Measurements from ENCODE around the gene POLH. TPM values are rescaled to one million over a fixed set of nuclear protein-coding genes. Genes with fewer than 3 reads are reported as not detected.

Gene POLH
- total and polyA plus RNA-seq, 2 of the 4 experiments (the other 2 are of a cell fraction) = 13.3 to 26.0 TPM

GRCh38 chr6:43606019-43606418 is 30.0 kb downstream of the POLH start:
- ChIA-PET CTCF (interaction anchor here (0.6 to 0.7 kb wide), 3 partner anchors 336 to 923 kb away, joined by 4 to 6 read pairs (median 4); no protein-coding TSS in a partner anchor), POLR2A (ENCODE audit: unreplicated experiment) (no interaction called here)
- Histone ChIP-seq H3K36me3 (ENCODE audit: control insufficient read depth, insufficient read depth, low read length) (peaks cover 22% of the 10 kb centered on the region), H3K18ac (ENCODE audit: low read depth, low read length) (no peak overlapping the region), H2BK5ac (ENCODE audit: low read depth, low read length, poor library complexity, severe bottlenecking) (no peak overlapping the region), H3K9me1 (ENCODE audit: insufficient read depth, low read length) (no peaks in the 10 kb centered on the region), H3K23ac (ENCODE audit: low read depth, low read length) (no peak overlapping the region), H4K91ac (ENCODE audit: insufficient read depth, low read depth, low read length) (no peak overlapping the region), H4K20me1 (ENCODE audit: insufficient read depth, low read length) (peaks cover 4% of the 10 kb centered on the region; the same call in 1 of the 2 replicates), H4K8ac (ENCODE audit: low read depth in 2 of 2, low read length in 2 of 2) (no peak overlapping the region), H3K4me3 (ENCODE audit: insufficient read depth, low read depth, low read length) (no peak overlapping the region), H2AK9ac (replicated peaks; ENCODE audit: low read depth, low read length, poor library complexity) (no peak overlapping the region), H3K27me3 (ENCODE audit: control insufficient read depth, insufficient read depth, low read length) (no peaks in the 10 kb centered on the region), H4K5ac (ENCODE audit: low read depth, low read length) (no peak overlapping the region), H2BK20ac (ENCODE audit: low read depth, low read length) (no peak overlapping the region), H3K14ac (replicated peaks; ENCODE audit: low read depth, low read length) (no peak overlapping the region), H2BK15ac (ENCODE audit: low read depth, low read length) (no peak overlapping the region), H3K4ac (ENCODE audit: low read depth, low read length) (no peak overlapping the region), H3K56ac (ENCODE audit: extremely low read depth, insufficient read depth, low read length) (no peak overlapping the region), H2BK120ac (ENCODE audit: low read depth, low read length) (no peak overlapping the region), H3K9ac (ENCODE audit: low read depth, low read length) (no peak overlapping the region), H2AFZ (replicated peaks; ENCODE audit: low read length, poor library complexity) (no peak overlapping the region), H3K9me3 (ENCODE audit: control insufficient read depth, insufficient read depth, low read length) (no peaks in the 10 kb centered on the region), H2AK5ac (ENCODE audit: low read depth, low read length) (no peak overlapping the region), H3K27ac (ENCODE audit: insufficient read depth, low read length) (no peak overlapping the region), H3K4me1 (ENCODE audit: control insufficient read depth, insufficient read depth, low read length) (no peaks in the 10 kb centered on the region), H3K4me2 (ENCODE audit: low read depth, low read length) (no peak overlapping the region), H3K79me1 (ENCODE audit: low read depth in 1 of 2, low read length in 2 of 2) (peaks cover 3 to 11% of the 10 kb centered on the region in 2 experiments)
- dilution Hi-C loops (cut with HindIII; ENCODE audit: low sequenced_read_pairs, unreplicated experiment) = no loop called here
- no CpG with 5 or more reads among the region's 2 CpGs for WGBS, 2 experiments (ENCODE audit: extremely low coverage in 2 of 2, insufficient read length in 1 of 2)
- DNase-seq (no peak), ATAC-seq (ENCODE audit: low read depth) (no peak)
- TF ChIP-seq FOS (IDR thresholded peaks at IDR 0.05; ENCODE audit: low read depth, low read length) = no peak
- TF ChIP-seq MXI1 (IDR thresholded peaks at IDR 0.05; ENCODE audit: borderline replicate concordance, low read depth, low read length) = no peak
- TF ChIP-seq, protein P1, sequence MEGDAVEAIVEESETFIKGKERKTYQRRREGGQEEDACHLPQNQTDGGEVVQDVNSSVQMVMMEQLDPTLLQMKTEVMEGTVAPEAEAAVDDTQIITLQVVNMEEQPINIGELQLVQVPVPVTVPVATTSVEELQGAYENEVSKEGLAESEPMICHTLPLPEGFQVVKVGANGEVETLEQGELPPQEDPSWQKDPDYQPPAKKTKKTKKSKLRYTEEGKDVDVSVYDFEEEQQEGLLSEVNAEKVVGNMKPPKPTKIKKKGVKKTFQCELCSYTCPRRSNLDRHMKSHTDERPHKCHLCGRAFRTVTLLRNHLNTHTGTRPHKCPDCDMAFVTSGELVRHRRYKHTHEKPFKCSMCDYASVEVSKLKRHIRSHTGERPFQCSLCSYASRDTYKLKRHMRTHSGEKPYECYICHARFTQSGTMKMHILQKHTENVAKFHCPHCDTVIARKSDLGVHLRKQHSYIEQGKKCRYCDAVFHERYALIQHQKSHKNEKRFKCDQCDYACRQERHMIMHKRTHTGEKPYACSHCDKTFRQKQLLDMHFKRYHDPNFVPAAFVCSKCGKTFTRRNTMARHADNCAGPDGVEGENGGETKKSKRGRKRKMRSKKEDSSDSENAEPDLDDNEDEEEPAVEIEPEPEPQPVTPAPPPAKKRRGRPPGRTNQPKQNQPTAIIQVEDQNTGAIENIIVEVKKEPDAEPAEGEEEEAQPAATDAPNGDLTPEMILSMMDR (conservative IDR thresholded peaks at IDR 0.05; ENCODE audit: low read depth, low read length) = no peak
- TF ChIP-seq, protein P2, sequence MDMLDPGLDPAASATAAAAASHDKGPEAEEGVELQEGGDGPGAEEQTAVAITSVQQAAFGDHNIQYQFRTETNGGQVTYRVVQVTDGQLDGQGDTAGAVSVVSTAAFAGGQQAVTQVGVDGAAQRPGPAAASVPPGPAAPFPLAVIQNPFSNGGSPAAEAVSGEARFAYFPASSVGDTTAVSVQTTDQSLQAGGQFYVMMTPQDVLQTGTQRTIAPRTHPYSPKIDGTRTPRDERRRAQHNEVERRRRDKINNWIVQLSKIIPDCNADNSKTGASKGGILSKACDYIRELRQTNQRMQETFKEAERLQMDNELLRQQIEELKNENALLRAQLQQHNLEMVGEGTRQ (IDR thresholded peaks at IDR 0.05; ENCODE audit: low read depth, low read length) = no peak
- no peak for TF ChIP-seq CHD1 (IDR thresholded peaks at IDR 0.05; ENCODE audit: low read depth, low read length)
- TF ChIP-seq NFE2L2 (IDR thresholded peaks at IDR 0.05; ENCODE audit: low read depth, low read length) = no peak
- no peak for TF ChIP-seq MAZ (IDR thresholded peaks at IDR 0.05; ENCODE audit: borderline replicate concordance, low read depth, low read length)
- no peak for TF ChIP-seq SMC3 (IDR thresholded peaks at IDR 0.05; ENCODE audit: low read depth, low read length)
- no peak for TF ChIP-seq POLR2A (IDR thresholded peaks at IDR 0.05; ENCODE audit: low read depth, low read length)
- no peak for TF ChIP-seq RFX5 (IDR thresholded peaks at IDR 0.05; ENCODE audit: low read depth, low read length)
- no peak for TF ChIP-seq RCOR1 (IDR thresholded peaks at IDR 0.05; ENCODE audit: insufficient replicate concordance, low read length)
- no peak for TF ChIP-seq ELK1 (IDR thresholded peaks at IDR 0.05; ENCODE audit: borderline replicate concordance, low read depth, low read length)
- no peak for TF ChIP-seq CEBPB (IDR thresholded peaks at IDR 0.05; ENCODE audit: low read depth, low read length)
- intact Hi-C loops (cut with micrococcal nuclease) = no loop called here
- no TSS peak for BruUV-seq (replicated peaks)
- in situ Hi-C loops (cut with MboI; ENCODE audit: low sequenced_read_pairs) = loop anchor here (10.0 kb wide), 1 partner anchor 469 kb away; no protein-coding TSS in a partner anchor
